NCI-H146 (cell line): ENCODE data around the gene ACSL6.
"Not testable (repeated sequence)": the region's sequence is repeated elsewhere in the genome, so short reads cannot be mapped to it uniquely, and the experiment has no call there.

Source experiments
- DNase-seq: peaks from one replicate; lab custom pipeline; 2025; lab: John Stamatoyannopoulos, UW

Gene ACSL6

DNA sequence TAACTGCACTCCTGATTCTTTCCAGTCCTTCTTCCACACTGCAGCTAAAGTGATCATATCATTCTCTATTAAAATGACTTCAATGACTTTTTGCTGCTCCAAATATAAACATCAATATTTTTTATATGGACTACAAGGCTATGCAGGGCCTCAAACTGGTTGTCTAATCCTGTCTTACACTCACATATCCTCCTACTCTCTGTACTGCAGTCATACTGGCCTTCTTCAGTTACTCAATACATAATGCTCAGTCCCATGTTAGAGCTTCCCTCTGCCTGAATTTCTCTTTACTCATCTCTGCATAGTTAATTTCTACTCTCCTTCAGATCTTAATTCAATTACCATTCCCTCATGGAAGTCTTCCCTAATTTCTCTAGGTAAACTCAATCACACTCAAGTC lies 69.4 kb downstream of the ACSL6 start:
- no peak for DNase-seq

DNA sequence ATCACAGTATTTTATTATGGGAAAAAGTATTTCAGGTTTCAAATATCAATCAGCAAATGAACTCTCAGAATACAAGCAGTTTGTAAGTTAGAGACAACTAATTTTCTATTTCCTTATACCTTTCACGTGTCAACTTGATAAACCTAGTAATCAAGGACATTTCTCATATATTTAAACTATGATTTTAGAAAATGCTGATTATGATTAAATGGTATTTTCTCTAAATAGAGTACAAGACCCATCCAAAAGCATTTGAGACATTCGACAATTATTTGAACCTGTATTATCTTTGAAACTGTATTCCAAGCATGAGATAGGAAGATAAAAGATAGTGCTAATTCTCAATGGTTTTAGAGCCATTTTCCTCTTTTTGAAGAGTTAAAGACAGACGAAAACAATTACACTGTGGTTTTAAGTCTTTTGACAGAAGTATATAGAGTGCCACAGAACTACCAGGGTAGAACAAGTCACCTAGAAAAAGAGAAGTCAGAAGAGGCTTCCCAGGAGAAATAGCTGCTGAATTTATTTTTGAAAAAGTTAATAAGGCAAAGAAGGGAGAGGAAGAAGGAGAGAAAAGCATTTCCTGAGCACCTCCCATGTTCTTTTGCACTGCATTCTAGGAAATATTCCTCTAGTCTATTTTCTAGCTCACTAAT lies 71.6 kb downstream of the ACSL6 start:
- DNase-seq = no peak

DNA sequence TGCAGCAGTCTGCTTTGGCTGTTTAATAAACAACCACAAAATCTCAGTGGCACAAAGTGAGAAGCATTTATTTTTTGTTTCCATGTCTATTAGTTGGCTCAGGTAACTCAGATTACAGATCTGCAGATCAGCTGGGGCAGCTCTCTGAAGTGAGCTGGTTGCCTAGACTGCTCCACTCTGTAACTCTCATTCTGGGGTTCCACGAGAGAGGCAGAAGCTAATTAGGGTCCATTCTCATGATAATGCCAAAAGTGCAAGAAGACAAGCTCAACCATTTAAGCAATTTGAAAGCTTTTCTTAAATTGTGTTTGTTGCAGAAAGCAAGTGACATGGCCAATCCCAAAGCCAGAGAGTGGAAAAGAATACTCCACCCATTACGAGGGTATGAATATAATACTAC lies 79.2 kb downstream of the ACSL6 start:
- DNase-seq = no peak

DNA sequence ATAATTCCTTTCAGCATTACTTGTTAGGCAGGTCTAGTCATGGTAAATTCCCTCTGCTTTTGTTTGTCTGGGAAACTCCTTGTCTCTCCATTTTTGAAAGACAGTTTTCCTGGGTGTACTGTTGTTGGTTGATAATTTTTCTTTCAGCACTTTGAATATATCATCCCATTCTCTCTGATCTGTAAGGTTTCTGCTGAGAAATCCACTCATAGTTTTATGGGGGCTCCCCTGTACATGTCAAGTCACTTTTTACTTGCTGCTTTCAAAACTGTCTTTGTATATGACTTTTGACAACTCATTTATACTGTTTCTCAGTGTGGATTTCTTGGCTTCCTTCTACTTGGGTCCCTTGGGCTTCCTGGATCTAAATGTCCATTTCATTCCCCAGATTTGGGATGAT lies 82.5 kb downstream of the ACSL6 start:
- no peak for DNase-seq

DNA sequence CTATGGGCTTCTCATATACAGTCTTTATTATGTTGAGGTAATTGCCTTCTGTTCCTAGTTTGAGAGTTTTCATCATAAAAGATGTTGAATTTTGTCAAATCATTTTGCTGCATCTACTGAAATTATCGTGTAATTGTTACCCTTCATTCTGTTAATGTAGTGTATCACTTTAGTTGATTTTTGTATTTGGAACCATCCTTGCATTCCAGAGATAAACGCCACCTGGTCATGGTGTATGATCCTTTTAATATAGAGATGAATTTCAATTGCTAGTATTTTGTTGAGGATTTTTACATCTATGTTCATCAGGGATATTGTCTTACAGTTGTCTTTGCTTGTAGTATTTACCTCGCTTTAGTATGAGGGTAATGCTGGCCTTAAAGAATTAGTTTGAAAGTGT lies 85.3 kb downstream of the ACSL6 start:
- no peak for DNase-seq

DNA sequence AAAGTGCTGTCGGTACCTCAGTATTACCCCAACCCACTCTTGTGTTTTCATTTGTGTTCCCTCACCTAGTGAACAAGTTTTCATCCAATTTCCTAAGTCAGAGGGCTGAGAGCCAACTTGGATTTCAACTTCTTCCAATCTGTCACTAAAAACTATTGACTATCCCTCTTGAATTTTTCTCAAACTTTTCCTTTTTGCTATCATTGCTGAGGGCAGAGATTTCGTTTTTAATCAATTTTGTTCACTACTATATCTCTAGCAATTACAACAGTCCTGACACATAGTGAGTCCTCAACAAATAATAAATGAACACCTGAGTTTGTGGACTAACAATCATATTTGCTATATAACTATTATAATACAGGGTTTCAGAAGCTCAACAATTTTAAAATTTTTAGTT lies 95.0 kb downstream of the ACSL6 start:
- DNase-seq = no peak

DNA sequence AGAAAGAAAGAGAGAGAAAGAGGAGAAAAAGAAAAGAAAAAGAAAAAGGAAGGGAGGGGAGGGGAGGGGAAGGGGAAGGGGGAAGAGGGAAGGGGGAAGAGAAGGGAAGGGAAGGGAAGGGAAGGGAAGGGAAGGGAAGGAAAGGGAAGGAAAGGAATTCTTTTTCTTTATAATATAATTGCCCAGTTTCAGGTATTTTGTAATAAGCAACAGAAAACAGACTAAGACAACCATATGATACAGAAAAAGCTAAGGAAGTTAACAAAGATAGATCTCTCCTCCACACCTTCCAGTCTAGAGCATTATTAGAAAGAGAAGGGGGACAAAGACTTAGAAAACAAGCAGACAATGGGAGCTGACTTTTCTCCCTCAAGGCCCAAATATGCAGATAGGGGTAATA lies 97.0 kb downstream of the ACSL6 start:
- no peak for DNase-seq

DNA sequence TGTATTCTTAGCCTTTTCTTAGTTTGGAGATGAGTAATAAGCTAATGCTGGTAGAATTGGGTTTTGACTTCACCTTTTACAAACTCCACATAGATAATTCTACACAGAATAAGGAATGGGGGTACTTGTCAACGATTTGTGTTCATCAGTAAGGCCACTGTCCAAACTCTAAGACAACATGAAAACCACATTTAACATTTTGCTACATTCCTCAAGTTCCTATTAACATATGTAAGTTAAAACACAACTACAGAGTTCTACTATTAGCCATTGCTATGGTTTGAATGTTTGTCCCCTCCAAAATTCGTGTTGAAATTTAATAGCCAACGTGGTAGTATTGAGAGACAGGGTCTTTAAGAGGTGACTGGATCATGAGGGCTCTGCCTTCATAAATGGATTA lies 97.9 kb downstream of the ACSL6 start:
- DNase-seq = no peak

DNA sequence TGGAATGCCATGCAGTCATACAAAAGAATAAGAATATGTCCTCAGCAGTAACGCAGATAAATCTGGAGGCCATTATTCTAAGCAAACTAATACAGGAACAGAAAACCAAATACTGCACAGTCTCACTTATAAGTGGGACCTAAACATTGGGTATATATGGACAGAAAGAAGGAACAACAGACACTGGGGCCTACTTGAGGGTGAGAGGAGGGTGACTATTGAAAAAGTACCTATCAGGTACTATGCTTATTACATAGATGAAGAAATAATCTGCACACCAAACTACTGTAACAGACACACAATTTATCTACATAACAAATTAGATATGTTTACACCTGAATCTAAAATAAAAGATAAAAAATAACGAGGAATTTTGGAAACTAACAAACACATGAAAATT lies 104.8 kb downstream of the ACSL6 start:
- no peak for DNase-seq

DNA sequence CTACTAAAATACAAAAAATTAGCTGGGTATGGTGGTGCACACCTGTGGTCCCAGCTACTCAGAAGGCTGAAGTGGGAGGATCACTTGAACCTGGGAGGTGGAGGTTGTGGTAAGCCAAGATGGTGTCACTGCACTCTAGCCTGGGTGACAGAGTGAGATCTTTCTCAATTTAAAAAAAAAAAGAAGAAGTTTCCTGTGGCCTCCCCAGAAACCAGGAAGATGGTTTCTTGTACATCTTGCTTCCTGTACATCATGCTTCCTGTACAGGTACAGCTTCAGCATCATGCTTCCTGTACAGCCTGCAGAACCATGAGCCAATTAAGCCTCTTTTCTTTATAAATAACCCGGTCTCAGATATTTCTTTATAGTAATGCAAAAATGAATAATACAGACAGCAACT lies 109.2 kb downstream of the ACSL6 start:
- not testable (repeated sequence) for DNase-seq
